Measurements from ENCODE around the gene GPC5.

Gene GPC5

DNA sequence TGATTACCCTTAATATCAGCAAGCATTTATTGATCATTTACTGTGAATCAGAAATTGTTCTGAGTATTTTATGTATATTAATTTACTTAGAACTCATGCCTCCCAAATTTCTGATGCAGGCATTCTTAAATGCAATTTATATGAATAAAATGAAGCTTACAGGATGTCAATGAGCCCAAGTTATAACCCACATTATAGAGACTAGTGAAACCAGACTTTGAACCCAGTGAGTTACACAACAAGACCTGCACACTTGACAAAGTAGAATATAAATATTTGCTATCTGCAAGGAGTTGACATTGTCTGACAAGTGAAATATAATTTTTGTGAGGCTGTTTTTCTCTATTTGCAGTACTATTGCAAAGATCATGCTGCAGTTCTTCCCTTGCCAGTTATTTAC, 656.0 kb downstream of the GPC5 start:
- DNase-seq, result no peak

DNA sequence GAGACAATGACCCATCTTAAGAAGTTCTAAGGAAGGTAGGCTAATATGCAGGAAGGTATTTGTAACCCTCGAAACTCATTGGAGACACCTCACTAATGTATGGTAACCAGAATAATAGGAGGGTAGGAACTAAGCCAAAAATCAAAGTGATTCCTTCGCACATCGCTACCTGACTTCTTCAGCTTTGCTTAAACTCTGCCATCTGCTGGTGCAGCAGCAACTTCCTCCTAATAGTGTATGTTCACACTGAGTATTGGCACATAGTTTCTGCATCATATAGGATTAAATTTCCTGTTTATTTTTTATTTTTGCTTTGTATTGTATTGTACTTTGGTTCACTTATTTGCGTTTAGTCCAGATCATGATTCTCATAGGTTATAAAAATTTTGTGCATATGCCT, 676.2 kb downstream of the GPC5 start:
- DNase-seq, result no peak

DNA sequence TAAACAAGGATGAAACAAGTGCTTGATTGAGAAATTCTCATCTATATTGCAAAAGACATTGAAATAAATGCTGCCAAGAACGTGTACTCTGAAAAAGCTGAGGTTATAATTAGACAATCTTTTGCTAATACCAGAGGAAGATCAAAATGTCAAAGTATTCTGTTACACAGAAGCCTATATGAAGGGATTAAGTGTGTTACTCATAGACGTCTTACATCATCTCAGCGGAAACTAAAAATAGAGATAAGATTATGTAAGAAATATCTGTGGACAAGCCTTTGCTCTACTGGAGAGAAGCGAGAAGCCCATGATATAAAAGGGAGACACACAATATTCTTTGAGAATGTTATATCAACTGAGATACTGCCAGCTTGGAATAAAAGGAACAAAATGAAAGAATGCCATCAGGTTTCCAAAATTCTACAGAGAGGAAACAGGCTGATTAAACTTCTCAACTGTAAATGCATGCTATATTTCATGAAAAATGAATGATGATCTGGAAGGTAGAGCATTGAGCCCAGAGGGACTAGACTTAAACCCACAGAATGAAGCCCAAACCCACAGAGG, 699.0 kb downstream of the GPC5 start:
- DNase-seq, result no peak

DNA sequence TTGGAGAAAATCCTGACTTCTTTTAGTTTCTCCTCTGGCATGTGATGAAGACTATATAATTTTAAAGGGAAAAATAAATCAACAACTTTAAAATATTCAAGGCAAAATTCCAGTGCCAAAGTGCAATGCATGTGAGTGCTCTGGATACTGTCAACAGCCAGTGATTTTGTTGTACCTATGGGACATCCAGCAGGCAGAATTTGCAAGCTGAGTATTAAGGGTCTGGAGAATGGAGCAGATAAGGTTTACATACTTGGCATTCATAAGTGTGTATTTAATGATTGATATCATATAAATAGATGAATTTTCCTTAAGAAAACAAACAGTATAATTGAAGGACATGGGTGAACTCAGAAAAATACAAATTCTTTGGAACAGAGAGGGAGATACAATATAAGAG, 703.4 kb downstream of the GPC5 start:
- no peak for DNase-seq

DNA sequence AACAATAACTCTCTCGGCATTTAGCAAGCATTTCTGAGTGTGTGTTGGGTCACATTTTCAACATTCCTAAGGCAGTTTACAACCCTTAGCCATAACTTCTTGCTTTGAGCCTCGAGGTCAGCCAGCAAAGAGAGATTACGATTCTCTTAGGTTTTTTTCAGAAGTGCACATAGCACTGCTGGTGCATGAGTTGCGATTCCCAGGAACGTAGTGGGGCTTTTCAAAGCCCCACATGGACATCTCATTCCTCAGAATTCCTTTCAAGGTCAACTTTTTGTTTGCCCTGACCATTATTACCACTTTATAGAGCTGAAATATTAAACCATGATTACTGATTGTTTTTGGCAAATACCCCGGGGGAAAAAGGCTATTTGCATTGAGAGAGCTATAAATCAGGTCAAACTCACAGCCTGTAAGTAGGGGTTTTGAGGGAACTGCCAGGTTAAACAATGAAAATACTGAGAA, 705.3 kb downstream of the GPC5 start:
- DNase-seq, result no peak

DNA sequence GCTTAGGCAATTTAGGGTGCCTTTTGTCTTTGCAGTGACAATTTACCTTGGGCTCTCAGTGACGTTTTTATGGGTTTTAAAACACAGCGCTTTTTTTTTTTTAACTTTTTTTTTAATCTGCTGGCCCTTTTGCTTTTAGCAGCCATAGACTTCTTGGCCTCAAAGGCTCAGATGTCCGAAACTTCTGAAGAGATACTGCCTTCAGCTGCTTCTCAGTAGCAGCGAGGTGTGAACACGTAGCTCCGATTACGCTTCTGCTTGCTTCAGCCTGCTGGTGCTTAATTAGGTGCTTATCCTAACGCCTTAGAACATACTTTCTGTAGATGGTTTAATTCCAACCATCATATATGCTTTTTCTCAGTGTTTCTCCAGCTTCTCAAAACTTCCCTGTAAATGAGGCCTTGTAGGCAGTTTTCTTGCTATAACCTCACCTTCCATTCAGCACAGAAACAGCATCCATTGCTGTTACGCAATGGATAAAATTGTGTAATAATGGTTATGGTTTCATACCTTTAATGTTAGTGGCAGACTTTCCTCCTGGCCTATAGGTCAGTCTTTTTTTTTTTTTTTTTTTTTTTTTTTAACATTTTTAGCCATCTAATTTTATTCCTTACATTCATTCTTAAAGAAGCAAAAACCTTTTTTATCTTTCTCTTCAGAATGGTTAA, 723.9 kb downstream of the GPC5 start:
- DNase-seq, result no peak

DNA sequence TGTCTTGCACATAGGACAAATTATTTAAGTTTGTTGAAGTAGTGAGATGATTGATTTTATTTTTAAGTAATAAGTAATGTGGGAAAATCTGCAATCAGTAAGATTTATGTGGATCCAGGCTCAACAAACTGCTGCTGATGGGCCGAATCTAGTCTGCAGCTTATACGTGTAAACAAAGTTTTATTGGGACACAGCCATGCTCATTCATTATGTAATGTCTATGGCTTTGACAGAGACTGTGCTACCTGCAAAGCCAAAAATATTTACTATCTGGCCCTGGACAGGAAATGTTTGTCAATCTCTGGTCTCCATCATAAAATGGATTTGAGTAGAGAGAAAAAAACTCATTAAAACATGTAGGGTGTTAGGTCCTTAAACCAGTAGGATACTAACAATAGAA, 728.0 kb downstream of the GPC5 start:
- DNase-seq, result no peak

DNA sequence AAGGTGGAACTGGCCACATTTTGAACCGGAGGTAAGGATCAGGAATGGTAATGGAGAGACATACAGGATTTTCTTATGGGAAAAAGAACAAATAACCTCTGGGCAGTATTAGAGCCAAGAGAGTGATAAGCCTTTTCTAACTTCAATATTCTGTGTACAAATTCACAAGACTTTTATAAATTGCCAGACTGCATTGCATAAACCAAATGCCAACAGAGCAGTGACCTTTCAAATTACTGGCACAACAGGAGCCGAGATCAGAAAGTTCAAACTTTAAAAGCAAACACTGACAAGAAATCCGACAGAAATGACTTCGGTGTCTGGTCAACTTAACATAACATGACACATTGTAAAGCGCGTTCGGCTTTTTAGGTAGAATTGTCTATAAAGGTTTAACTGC, 737.1 kb downstream of the GPC5 start:
- DNase-seq, result no peak

DNA sequence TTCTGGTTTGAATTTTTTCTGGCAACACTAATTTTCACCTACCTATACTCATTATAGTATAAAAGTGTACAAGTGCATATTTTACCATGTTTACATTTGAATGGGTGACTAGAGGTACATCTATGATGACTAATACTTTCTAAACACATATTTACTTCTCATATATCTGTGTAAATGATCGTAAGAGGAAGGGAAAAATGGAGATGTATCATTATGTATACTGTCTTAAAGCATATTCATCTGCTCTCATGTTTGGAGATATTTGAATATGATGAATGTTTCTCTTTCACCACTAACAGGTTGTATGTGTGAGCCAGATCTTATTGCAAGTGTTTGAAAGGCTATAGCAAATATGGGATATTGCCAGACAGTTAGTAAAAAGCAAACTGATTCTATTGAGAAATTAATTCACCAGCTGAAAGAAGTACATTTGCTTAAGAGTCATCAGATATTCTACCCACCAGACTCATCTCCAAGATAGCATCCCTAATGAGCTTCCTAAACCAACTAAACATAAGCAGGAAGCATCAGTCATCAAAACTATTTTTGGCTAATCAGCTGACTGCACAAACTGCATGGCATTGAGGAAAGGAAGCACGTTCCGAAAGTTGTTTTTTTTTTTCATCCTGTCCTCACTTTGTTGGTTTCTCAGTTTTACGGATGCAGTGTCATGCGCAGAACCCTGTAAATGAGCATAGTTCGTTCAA, 738.2 kb downstream of the GPC5 start:
- DNase-seq, result no peak

DNA sequence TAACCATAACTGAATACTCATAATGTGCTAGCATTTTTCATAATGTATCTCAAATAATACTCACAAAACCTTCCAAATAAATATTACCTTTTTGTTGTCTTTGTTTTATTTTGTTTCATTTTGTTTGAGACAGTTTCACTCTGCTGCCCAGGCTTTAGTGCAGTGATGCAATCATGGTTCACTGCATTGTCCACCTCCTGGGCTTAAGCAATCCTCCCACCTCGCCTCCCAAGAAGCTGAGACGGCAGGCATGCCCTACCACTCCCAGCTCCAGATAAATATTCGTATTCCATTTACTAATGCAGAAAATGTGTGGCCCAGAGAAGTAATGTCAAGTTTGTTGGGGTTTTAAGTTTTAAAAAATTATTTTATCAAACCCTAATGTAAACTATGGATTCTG, 739.1 kb downstream of the GPC5 start:
- no peak for DNase-seq

DNA sequence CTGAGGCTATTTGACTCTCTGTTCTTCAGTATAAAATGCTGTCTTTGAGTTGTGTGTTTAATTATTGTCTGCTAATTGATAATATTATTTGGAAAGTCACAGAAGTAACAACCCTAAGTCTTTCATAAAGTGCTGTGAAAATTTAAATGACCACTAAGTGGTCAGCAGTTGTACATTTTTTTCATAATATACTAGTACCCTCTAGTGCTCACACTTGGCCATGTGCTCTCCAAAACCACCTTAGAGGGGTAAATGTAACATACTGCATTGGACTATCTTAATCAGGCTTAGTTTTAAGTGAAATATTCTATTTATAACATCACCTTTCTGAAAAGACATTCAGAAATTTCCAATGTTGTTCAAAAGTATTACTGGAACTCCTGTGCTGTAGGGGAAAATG, 745.3 kb downstream of the GPC5 start:
- no peak for DNase-seq

DNA sequence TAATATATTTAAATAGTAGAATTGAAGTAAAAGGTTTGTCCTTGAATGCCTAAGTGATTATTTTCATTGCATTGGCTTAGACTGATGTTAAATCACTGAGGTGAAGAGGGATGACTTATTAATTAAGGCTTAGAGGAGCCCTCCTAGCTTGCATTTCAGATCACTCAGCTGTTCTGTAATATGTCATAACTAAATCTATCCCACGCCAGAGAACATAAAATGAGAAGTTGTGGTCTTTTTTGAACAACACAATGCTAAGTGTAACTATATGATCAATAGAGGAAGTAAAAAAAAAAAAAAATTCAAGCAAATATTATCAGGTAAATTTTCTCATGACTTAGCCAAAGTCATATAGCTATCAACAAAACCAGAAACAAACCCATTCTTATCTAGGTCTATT, 752.2 kb downstream of the GPC5 start:
- DNase-seq, result no peak

DNA sequence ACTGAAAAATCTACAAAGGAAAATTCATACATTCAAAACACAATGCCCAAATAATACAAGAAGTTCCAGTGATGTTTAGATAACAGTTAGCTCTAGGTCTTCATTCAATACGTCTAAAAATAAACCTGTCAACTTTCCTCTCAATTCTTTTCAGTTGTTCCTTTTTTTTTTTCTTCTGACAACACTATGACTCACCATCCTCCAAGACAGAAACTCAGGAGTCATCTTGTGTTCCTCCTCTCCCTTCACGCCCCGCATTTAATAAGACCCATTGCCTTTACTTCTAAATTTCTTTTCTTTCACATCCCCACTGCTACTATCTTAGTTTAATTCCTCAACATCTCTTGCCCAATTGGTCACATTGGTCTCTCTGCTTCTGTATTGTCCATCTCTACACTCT, 759.9 kb downstream of the GPC5 start:
- no peak for DNase-seq

DNA sequence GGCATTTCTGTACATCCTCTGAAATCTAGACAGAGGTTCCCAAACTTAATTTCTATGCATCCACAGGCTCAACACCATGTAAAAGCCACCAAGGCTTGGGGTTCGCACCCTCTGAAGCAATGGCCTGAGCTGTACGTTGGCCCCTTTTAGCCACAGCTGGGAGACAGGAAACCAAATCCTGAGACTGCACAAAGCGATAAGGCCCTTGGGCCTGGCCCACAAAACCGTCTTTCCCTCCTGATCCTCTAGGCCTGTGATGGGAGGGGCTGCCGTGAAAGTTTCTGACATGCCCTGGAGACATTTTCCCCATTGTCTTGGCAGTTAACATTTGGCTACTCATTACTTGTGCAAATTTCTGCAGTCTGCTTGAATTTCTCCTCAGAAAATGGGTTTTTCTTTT, 766.4 kb downstream of the GPC5 start:
- no peak for DNase-seq

DNA sequence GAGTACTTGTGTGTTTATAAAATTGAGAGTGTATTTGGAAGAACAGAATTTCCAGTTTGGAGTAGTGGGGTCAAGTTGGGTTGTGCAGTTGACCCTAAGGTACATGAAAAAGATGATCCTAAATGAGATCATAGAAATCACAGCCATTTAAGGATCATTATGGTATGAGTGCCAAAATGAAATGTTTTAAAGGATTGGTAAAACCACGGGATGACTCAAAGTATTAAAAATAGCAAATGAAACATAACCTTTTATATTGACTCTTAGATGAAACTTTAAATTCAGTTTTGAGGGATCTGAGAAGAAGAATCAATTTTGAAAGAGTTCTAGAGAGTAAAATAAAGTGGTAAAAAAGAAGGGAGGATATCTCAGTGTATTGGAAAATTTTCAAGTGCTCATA, 773.8 kb downstream of the GPC5 start:
- DNase-seq, result no peak

DNA sequence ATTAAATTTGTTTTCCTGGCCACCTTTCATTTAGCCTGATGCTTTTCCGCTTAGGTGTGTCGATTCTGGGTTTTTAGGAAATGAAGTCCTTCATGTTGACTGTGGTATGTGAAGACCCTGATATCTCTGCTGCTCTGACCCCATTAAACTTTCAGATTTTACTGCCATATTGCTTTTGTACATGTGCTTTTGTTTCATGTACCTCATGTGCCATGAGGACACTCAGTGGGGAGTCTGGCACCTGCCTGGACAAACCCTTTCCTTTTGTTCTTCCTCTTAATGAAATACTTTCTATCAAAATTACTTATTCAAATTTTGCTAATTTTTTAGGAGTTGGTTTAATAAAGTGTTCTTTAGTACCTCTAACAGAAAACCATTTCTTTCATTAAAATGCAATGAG, 774.8 kb downstream of the GPC5 start:
- no peak for DNase-seq

DNA sequence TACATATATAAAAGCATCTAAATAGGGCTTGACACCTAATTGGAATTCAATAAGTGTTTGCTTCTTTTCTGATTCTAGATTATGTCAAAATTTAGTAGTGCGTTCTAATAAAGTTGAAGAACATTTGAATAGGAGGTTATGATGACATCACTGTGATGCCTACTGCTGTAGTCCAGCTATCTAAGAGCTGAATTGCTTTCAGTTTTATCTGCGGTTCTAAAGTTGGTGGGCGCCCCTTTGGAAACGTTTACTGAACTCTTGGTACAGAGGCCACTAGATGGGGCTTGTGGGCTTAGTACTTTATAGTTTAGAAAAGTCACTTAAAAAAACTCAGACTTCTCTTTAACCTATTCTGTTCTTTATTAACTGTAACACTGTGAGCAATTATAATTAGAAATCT, 776.9 kb downstream of the GPC5 start:
- DNase-seq, result no peak

DNA sequence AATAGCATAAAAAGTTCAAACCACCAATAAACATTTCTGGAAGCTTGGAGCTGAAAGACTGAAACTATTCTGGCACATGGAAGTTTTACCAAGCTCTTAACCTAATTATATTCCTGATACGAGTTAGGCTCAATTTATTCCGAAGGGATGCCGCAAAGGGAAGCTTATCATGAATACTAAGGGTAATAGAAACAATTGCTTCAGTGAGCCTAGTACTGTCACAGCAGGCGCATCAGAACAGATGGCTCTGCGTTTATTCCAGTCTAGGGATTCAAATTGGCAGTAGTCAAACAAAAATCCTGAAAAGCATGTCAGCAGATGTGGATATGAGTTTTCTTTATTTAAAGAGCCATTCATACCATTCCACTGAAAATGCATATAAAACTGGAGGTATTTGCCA, 779.5 kb downstream of the GPC5 start:
- no peak for DNase-seq

DNA sequence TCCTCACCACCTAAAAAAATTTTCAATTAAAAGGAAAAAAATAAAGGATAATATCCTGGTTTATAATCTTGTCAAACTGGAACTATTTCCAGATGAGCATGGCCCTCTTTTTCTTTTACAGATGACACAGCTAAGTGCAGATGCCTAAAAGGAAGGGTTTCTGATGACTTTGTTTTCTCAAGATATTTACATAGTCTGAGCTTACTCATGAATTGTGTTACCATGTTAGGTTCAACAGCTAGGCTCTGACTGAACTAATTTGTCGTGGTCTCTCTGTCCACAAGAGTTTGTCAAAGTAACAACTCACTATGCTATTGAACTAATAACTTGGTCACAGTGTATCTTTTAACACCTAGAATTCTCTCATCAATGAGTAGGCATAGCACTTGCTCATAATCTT, 780.8 kb downstream of the GPC5 start:
- DNase-seq, result no peak

DNA sequence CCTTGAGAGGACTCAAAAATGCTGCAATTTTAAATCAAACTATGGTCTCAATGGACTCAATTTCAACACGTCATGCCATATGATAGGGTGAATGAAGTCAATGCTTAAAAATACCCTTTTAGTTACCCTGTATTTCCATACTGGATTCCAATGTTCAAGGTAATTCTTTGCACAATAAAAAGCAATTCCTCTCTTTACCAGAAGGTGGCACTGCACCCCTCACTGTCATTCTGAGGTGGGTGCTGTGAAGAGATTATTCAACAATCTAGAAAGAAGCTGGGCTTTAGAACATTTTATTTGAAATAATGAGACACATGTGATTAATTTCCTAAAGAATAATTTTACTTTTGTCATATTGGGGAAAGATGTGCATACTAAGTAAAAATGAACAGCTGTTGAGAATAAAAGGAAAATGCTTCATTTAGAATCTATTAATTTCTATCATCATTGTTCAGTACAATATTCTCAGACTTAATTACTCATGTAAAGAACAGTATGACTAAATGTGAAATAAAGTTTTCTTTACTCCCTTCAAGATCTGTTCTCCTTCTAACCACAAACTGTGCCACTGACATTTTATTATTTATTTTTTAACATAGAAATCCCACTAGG, 789.1 kb downstream of the GPC5 start:
- no peak for DNase-seq

DNA sequence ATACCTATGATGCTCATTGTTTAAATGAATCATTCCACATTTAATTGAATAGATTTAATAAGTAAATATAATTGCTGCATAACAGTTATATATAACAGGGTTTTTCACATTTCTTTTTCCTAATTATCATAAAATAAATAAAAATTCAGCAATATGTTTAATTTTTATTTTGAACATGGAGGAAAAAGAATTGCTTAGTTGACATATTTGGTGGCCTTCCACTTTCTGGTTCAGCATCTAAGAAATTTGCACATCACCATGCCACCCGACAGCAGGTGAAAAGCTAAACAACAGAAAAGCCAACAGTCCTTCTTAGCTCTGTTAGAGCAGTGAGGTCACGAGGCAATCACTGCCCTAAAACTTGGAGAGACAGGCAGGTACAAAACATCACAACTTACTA, 790.2 kb downstream of the GPC5 start:
- DNase-seq, result no peak

DNA sequence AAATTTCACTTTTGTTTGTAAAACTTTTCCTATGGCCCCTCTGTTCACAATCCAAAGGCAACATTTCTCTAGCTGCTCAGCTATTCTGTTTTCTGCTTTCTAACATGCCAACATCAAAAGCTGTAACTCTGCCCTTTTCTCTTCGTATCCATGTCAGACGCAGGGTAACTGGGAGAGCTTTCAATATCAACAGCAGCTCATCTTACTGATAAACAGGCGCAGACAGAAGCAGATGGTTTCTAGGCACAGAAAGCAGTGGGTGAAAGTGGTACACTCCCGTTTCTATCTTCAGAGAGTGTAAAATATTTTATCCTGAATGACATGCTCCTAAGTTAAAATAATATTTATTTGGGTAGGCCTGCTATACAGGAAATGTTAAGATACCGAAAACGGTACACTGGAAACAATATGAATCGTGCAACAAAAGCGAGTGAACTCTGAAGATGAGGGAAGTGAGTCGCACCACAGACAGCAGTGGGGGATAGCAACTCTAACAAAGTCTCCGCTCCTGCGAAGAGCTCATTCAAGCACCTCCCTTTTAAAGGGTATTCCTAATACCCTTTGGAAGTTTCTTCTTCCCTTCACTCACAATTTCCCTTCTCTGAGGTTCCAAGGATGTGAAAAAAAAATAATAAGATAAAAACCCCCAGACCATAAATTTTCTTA, 798.3 kb downstream of the GPC5 start:
- DNase-seq, result no peak

DNA sequence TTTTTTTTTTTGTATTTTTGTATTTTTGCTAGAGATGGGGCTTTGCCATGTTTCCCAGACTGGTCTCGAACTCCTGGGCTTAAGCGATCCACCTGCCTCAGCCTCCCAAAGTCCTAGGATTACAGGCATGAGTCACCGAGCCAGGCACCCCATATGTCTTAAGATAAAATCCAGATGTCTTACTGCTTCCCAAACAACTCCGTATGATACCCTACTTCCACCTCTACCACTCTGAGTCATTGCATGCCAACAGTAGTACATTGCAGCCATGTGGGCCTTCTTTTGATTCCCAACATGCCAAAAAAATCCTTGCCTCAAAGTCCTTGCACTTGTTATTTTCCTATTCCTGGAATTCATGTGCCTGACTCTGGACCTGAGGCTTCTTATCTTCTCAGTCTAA, 799.2 kb downstream of the GPC5 start:
- no peak for DNase-seq

DNA sequence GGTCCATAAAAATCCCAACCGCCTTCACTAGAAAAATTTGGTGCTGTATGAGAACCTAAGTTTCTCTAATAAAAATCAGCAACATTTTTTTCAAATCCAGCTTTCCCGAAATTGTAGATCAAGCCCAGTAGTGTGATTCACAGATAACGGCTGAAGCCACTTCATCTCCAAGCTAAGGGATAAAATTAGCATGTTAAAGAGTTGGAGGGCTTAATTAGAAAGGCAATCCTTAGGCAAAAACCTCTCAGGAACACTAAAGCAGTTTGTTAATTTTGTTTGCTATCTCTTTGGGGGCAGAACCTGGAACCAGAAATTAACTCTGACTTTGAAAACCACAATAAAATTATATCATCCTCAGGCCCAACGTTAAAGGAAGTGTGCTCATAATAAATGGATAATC, 820.2 kb downstream of the GPC5 start:
- DNase-seq, result no peak

Measured in cerebellar nuclear complex (tissue), 1 donor.